OCI-LY7 (cell line): ENCODE data around the gene TM4SF1. TPM values are rescaled to one million over a fixed set of nuclear protein-coding genes. Genes with fewer than 3 reads are reported as not detected.

ENCODE experiments used
- BruUV-seq: library from RNA; stranded (reverse); fragments of 400-500 nt; replicated peaks from 2 replicates; lab custom pipeline; 2021; lab: Mats Ljungman, UMichigan
- CTCF ChIA-PET: fragments of 300-600 bp; sonication (Branson Sonifier 250); formaldehyde crosslinking; loops from one replicate; lab custom pipeline; 2022; ENCODE audit warnings: antibody characterized with exemption; ENCODE audit not compliant: unreplicated experiment; lab: Charles Lee
- POLR2A ChIA-PET: fragments of 300-600 bp; sonication (Branson Sonifier 250); formaldehyde crosslinking; loops from one replicate; lab custom pipeline; 2022; ENCODE audit warnings: antibody characterized with exemption; lab: Charles Lee
- DNase-seq: peaks from one replicate; pipeline ENCODE4 v3.0.0-alpha.2; 2015; ENCODE audit warnings: low spot score
- H2AFZ ChIP-seq: fragments of 200-600 bp; sonication (generic), shearing (Covaris generic); 2 replicates; pipeline ENCODE4 v1.6.1; 2014; ENCODE audit warnings: mild to moderate bottlenecking, antibody characterized with exemption, low read length, moderate library complexity
- H3K27ac ChIP-seq: fragments of 200-600 bp; sonication (generic); 2 replicates; pipeline ENCODE4 v1.5.1; 2014; ENCODE audit warnings: mixed run types, low read depth, mild to moderate bottlenecking, moderate library complexity, low read length, inconsistent platforms; ENCODE audit not compliant: poor library complexity, severe bottlenecking
- H3K36me3 ChIP-seq: fragments of 200-600 bp; sonication (generic); 2 replicates; pipeline ENCODE4 v1.6.1; 2014; ENCODE audit warnings: mild to moderate bottlenecking, antibody characterized with exemption, low read length, moderate library complexity, mixed read lengths; ENCODE audit not compliant: insufficient read depth
- H3K4me1 ChIP-seq: fragments of 200-600 bp; sonication (generic); 2 replicates; pipeline ENCODE4 v1.5.1; 2014; ENCODE audit warnings: mild to moderate bottlenecking, low read length; ENCODE audit not compliant: insufficient read depth, poor library complexity, severe bottlenecking
- H3K4me2 ChIP-seq: fragments of 200-600 bp; sonication (generic); 2 replicates; pipeline ENCODE4 v1.6.1; 2014; ENCODE audit warnings: mild to moderate bottlenecking, low read length
- H3K4me3 ChIP-seq: fragments of 200-600 bp; sonication (generic); 2 replicates; pipeline ENCODE4 v1.5.1; 2014; ENCODE audit warnings: mild to moderate bottlenecking, low read depth, low read length; ENCODE audit not compliant: poor library complexity, severe bottlenecking
- H3K79me2 ChIP-seq: fragments of 200-600 bp; sonication (generic); 2 replicates; pipeline ENCODE4 v1.6.1; 2016; ENCODE audit warnings: low read depth, mild to moderate bottlenecking, low read length, moderate library complexity, mixed read lengths; ENCODE audit not compliant: insufficient read depth
- H3K9me2 ChIP-seq: fragments of 200-600 bp; sonication (generic); 2 replicates; pipeline ENCODE4 v1.6.1; 2016; ENCODE audit warnings: mild to moderate bottlenecking, low read length, mixed read lengths; ENCODE audit not compliant: insufficient read depth
- H3K9me3 ChIP-seq: fragments of 200-600 bp; sonication (generic); 2 replicates; pipeline ENCODE4 v1.6.1; 2014; ENCODE audit warnings: mild to moderate bottlenecking, mixed run types, low read length, mixed read lengths
- H4K20me1 ChIP-seq: fragments of 200-600 bp; sonication (generic); 2 replicates; pipeline ENCODE4 v1.6.1; 2014; ENCODE audit warnings: mild to moderate bottlenecking, antibody characterized with exemption, low read length, moderate library complexity, mixed read lengths; ENCODE audit not compliant: insufficient read depth
- CTCF ChIP-seq: fragments of 200-600 bp; sonication (generic); conservative IDR thresholded peaks from 2 replicates; pipeline ENCODE4 v1.5.1; 2014; ENCODE audit warnings: mild to moderate bottlenecking, antibody characterized with exemption, low read length, moderate library complexity, mixed read lengths
- EZH2phosphoT487 ChIP-seq: fragments of 200-600 bp; sonication (generic); IDR thresholded peaks from 2 replicates; pipeline ENCODE4 v1.6.1; 2018; ENCODE audit warnings: low read depth, borderline replicate concordance, mild to moderate bottlenecking, mixed run types, antibody characterized with exemption, low read length, moderate library complexity, mixed read lengths
- intact Hi-C: fragments of 100-400 bp; cut with micrococcal nuclease; formaldehyde crosslinking; loops from one replicate; pipeline ENCODE4 v1.10.0; 2022; ENCODE audit not compliant: unreplicated experiment
- total RNA-seq, 2 experiments: library from RNA; depleted of rRNA in 1 of 2; stranded (reverse); fragments of >200 nt in 1 of 2; shearing (Covaris generic) in 1 of 2; gene quantifications; 2 replicates each; pipeline ENCODE4 v1.2.3, GENCODE V29; 2014 to 2022

TM4SF1 gene
- total RNA-seq, 2 experiments from 2014 or later = not detected

- ChIA-PET CTCF (no interaction called here), POLR2A (no interaction called here)
- no peaks in the 10 kb centered on the region for H3K4me1 ChIP-seq
- H3K9me3 ChIP-seq = no peaks in the 10 kb centered on the region
- TF ChIP-seq EZH2phosphoT487 (no peak), CTCF (no peak)
- H3K4me2 ChIP-seq = no peak overlapping the region
- no peaks in the 10 kb centered on the region for H3K36me3 ChIP-seq
- BruUV-seq = no TSS peak
- intact Hi-C loops = no loop called here
- H3K9me2 ChIP-seq = no peaks in the 10 kb centered on the region
- H4K20me1 ChIP-seq = no peaks in the 10 kb centered on the region
- H3K79me2 ChIP-seq = no peaks in the 10 kb centered on the region
- no peak overlapping the region for H3K4me3 ChIP-seq
- no peak overlapping the region for H3K27ac ChIP-seq
- no peak overlapping the region for H2AFZ ChIP-seq
- no peak for DNase-seq
Measured at GRCh38 chr3:149383703-149384102, 6.3 kb upstream of the TM4SF1 start.

- H3K4me2 ChIP-seq = no peak overlapping the region
- no peaks in the 10 kb centered on the region for H3K79me2 ChIP-seq
- no peaks in the 10 kb centered on the region for H3K9me2 ChIP-seq
- BruUV-seq = no TSS peak
- CTCF ChIA-PET = interaction anchor here (0.6 kb wide), 1 partner anchor 36 kb away, joined by 3 read pairs; no protein-coding TSS in a partner anchor
- no peak overlapping the region for H3K4me3 ChIP-seq
- intact Hi-C loops = no loop called here
- no peak for TF ChIP-seq CTCF
- TF ChIP-seq EZH2phosphoT487 = no peak
- no peak overlapping the region for H2AFZ ChIP-seq
- H3K36me3 ChIP-seq = no peaks in the 10 kb centered on the region
- POLR2A ChIA-PET = no interaction called here
- no peaks in the 10 kb centered on the region for H3K4me1 ChIP-seq
- no peak overlapping the region for H3K27ac ChIP-seq
- no peaks in the 10 kb centered on the region for H4K20me1 ChIP-seq
- H3K9me3 ChIP-seq = no peaks in the 10 kb centered on the region
- DNase-seq = no peak
Measured at GRCh38 chr3:149382518-149382917, 5.1 kb upstream of the TM4SF1 start.

- Histone ChIP-seq H2AFZ (no peak overlapping the region), H3K9me3 (no peaks in the 10 kb centered on the region), H3K4me2 (no peak overlapping the region), H4K20me1 (no peaks in the 10 kb centered on the region), H3K9me2 (no peaks in the 10 kb centered on the region), H3K4me1 (no peaks in the 10 kb centered on the region), H3K79me2 (no peaks in the 10 kb centered on the region), H3K27ac (no peak overlapping the region), H3K4me3 (no peak overlapping the region), H3K36me3 (no peaks in the 10 kb centered on the region)
- no peak for TF ChIP-seq EZH2phosphoT487
- TF ChIP-seq CTCF = no peak
- intact Hi-C loops = no loop called here
- CTCF ChIA-PET = interaction anchor here (0.6 kb wide), 1 partner anchor 36 kb away, joined by 3 read pairs; no protein-coding TSS in a partner anchor
- POLR2A ChIA-PET = no interaction called here
- BruUV-seq = no TSS peak
- no peak for DNase-seq
Measured at GRCh38 chr3:149382101-149382467, 4.6 kb upstream of the TM4SF1 start.
